Upper lobe of left lung (tissue), 6 donors: ENCODE measurements around the gene CMPK2. TPM values are rescaled to one million over a fixed set of nuclear protein-coding genes. Genes with fewer than 3 reads are reported as not detected.

Experiments used
- ATAC-seq, 2 donors: fragments of 200-7000 bp; cut with Tn5 transposase; one replicate each; pipeline ENCODE4 v1.9.1; 2022; ENCODE audit warnings: mild to moderate bottlenecking in 2 of 2, moderate library complexity in 2 of 2; ENCODE audit not compliant: low FRiP score in 2 of 2
- DNase-seq, 2 donors: peaks; one replicate each; pipeline ENCODE4 v3.0.0-alpha.2; 2019 to 2020
- H3K27ac ChIP-seq, 4 donors: fragments of 200-600 bp; sonication (generic); one replicate each; pipeline ENCODE4 v1.5.1; 2016 to 2019
- H3K27me3 ChIP-seq, 4 donors: fragments of 200-600 bp; sonication (generic); one replicate each; pipeline ENCODE4 v1.5.1; 2017 to 2019
- H3K36me3 ChIP-seq, 4 donors: fragments of 200-600 bp; sonication (generic); one replicate each; pipeline ENCODE4 v1.5.1; 2016 to 2019
- H3K4me1 ChIP-seq, 4 donors: fragments of 200-600 bp; sonication (generic); one replicate each; pipeline ENCODE4 v1.5.1; 2018 to 2019
- H3K4me3 ChIP-seq, 4 donors: fragments of 200-600 bp; sonication (generic); one replicate each; pipeline ENCODE4 v1.5.1; 2017 to 2019; ENCODE audit warnings: mild to moderate bottlenecking in 2 of 4, moderate library complexity in 1 of 4
- H3K9me3 ChIP-seq, 4 donors: fragments of 200-600 bp; sonication (generic); one replicate each; pipeline ENCODE4 v1.5.1; 2018 to 2019
- EP300 ChIP-seq, 4 donors: sonication (generic); formaldehyde crosslinking; IDR thresholded peaks; one replicate each; pipeline ENCODE4 v1.5.1; 2017; ENCODE audit warnings: antibody characterized with exemption in 4 of 4, control low read depth in 2 of 4
- POLR2A ChIP-seq, 4 donors: fragments of 450-650 bp; IDR thresholded peaks; one replicate each; pipeline ENCODE4 v1.5.1; 2016 to 2017; ENCODE audit warnings: antibody characterized with exemption in 4 of 4, mild to moderate bottlenecking in 2 of 4
- POLR2AphosphoS5 ChIP-seq, 2 donors: sonication (generic); formaldehyde crosslinking; IDR thresholded peaks; one replicate each; pipeline ENCODE4 v1.5.1; 2017; ENCODE audit warnings: antibody characterized with exemption in 2 of 2
- WGBS, 2 donors: methylation state at CpG; one replicate each; pipeline ENCODE4 v1.1.5; 2017 to 2018; 5-methylcytosine and 5-hydroxymethylcytosine counted together
- total RNA-seq, 6 donors: library from RNA; depleted of rRNA in 4 of 6; stranded (reverse); fragments of >200 nt in 4 of 6; gene quantifications; one replicate each; pipeline versions ENCODE4 v1.1.0 to v1.2.1, GENCODE V29; 2016 to 2021
- TF ChIP-seq, protein P1 (sequence below), 6 experiments: fragments of 450-650 bp in 4 of 6; fragments of 200-600 bp in 2 of 6; sonication (generic) in 2 of 6; IDR thresholded peaks; one replicate each; pipeline ENCODE4 v1.5.1; 2016 to 2019; ENCODE audit warnings: antibody characterized with exemption in 6 of 6
- donor health status: DM: no; HTN: no; CAD: no; lungs with moderate emphysema.
- donor health status: DM: no; HTN: yes; CAD: no; lungs with severe emphysema.

Gene CMPK2
- total RNA-seq, 6 donors from 2014 or later: 18.0 to 37.2 (median 20.7) TPM

DNA sequence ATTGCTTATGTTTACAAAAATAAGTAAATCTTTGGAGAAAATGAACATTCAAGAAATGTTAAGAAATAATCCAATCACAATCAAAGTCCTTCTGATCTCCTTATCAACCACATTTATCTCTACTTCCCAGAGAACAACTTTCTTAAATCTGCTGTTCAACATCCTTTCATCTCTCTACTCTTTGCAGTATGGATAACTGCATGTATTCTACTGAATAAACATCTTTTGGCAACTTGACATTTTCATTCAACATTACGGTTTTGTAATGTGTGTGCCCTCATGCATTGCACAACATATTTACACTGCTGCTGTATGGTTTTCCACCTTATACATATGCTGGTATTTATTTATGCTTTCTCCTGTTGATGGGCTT, 9.2 kb downstream of the CMPK2 start:
- no peak for DNase-seq
- Histone ChIP-seq H3K27ac (peak overlapping the region in 2 of 4 donors; percentile 12 to 65), H3K4me3 (no peak overlapping the region), H3K9me3 (peaks cover 0 to 12% (median 6%) of the 10 kb centered on the region in 4 donors), H3K36me3 (peaks cover 10 to 42% (median 28%) of the 10 kb centered on the region in 4 donors), H3K4me1 (peaks cover 0 to 5% (median 5%) of the 10 kb centered on the region in 4 donors), H3K27me3 (no peaks in the 10 kb centered on the region)
- 46 to 61% methylated on average over 1 of the region's 1 CpG for WGBS, 2 donors
- ATAC-seq: no peak
- TF ChIP-seq EP300 (IDR thresholded peaks at IDR 0.05) (no peak), POLR2AphosphoS5 (IDR thresholded peaks at IDR 0.05) (no peak), POLR2A (IDR thresholded peaks at IDR 0.05) (no peak)
- TF ChIP-seq, protein P1, sequence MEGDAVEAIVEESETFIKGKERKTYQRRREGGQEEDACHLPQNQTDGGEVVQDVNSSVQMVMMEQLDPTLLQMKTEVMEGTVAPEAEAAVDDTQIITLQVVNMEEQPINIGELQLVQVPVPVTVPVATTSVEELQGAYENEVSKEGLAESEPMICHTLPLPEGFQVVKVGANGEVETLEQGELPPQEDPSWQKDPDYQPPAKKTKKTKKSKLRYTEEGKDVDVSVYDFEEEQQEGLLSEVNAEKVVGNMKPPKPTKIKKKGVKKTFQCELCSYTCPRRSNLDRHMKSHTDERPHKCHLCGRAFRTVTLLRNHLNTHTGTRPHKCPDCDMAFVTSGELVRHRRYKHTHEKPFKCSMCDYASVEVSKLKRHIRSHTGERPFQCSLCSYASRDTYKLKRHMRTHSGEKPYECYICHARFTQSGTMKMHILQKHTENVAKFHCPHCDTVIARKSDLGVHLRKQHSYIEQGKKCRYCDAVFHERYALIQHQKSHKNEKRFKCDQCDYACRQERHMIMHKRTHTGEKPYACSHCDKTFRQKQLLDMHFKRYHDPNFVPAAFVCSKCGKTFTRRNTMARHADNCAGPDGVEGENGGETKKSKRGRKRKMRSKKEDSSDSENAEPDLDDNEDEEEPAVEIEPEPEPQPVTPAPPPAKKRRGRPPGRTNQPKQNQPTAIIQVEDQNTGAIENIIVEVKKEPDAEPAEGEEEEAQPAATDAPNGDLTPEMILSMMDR (IDR thresholded peaks at IDR 0.05): no peak

DNA sequence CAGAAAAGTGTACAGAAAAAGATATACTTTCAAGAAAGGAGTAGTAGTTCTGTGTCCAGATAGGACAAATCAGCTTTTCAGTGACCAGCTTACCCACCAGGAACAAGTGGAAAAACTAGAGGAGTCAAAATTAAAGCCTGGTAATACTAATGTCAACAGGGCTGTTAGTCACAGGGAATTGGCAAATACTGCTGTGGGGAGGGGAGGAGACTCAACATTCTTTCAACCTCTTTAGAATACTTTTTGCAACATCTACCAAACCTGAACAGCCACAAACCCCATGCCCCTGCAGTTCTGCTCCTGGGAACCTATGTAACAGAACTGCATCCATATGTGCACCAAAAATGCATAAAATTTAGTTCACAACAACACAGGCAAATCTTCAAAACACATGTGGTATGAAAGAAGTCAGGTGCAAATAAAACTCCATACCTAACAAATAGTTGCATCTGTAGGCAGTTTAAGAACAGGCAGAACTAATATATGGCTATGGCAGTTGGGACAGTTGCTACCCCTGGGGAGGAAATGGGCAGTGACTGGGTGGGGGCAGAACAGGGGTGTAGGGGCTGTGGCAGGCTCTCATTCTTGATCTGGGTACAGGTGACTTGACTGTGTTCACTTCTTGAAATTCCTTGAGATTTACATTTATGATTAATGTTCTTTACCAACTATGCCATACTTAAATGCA, 9.7 kb downstream of the CMPK2 start:
- H3K36me3 ChIP-seq: peaks cover 10 to 47% (median 32%) of the 10 kb centered on the region in 4 donors
- H3K4me3 ChIP-seq: no peak overlapping the region
- peak in 1 of 2 donors; percentile 79 for ATAC-seq

DNA sequence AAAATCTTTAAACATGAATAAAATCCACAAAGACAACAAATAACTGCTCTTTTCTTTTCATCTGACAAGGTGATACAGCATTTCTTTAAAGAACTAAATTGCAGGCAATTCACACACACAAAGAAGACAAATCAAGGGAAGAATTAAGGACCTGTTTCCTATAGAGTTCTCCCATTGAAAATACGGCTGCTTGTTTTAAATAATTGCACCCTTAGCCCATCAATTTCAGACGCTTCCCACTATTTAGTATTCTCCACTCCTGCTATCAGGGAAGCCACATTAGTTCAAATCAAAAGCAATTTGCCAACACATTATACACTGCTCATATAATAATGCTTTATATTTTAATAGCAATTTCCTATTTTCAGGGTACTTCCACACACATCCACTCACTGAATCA, 11.3 kb downstream of the CMPK2 start:
- Histone ChIP-seq H3K9me3 (peaks cover 0 to 12% (median 8%) of the 10 kb centered on the region in 4 donors), H3K36me3 (peaks cover 4 to 47% (median 32%) of the 10 kb centered on the region in 4 donors), H3K4me1 (peaks cover 0 to 5% (median 5%) of the 10 kb centered on the region in 4 donors), H3K4me3 (no peak overlapping the region), H3K27me3 (no peaks in the 10 kb centered on the region), H3K27ac (no peak overlapping the region)
- ATAC-seq (no peak), DNase-seq (no peak)
- WGBS, 2 donors: 71 to 93% methylated on average over 2 of the region's 2 CpGs
- no peak for TF ChIP-seq POLR2AphosphoS5 (IDR thresholded peaks at IDR 0.05)
- TF ChIP-seq, protein P1 (IDR thresholded peaks at IDR 0.05): no peak
- no peak for TF ChIP-seq POLR2A (IDR thresholded peaks at IDR 0.05)
- TF ChIP-seq EP300 (IDR thresholded peaks at IDR 0.05): no peak

More for the DNA sequence above, 9.7 kb downstream of the CMPK2 start:
- DNase-seq: peak in 1 of 2 donors; percentile 46
- peaks cover 0 to 5% (median 5%) of the 10 kb centered on the region in 4 donors for H3K4me1 ChIP-seq
- H3K27me3 ChIP-seq: no peaks in the 10 kb centered on the region
- TF ChIP-seq EP300 (IDR thresholded peaks at IDR 0.05): no peak
- no peak for TF ChIP-seq POLR2A (IDR thresholded peaks at IDR 0.05)
- no peak for TF ChIP-seq POLR2AphosphoS5 (IDR thresholded peaks at IDR 0.05)
- TF ChIP-seq, protein P1 (IDR thresholded peaks at IDR 0.05): no peak
- H3K9me3 ChIP-seq: peaks cover 0 to 12% (median 6%) of the 10 kb centered on the region in 4 donors
- peak overlapping the region in 2 of 4 donors; percentile 53 to 65 for H3K27ac ChIP-seq

DNA sequence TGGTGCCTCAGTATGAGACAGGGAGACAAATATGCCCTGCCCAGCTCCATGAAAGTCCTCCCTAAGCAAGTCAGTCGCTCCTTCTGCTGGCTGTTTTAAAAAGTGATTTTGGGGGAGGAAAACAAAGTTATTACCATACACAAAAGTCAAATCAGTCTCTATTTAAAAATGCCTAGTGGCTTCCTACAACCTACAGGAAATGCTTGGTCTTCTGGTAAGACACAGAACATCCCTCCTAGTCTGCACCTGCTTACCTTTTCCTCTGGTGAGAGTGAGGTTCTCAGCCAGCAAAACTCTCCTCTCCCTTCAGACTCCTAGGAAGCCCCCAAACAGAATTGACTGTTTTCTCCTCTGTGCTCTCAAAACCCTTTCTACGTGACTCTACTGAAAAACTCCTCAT, 13.5 kb downstream of the CMPK2 start:
- H3K36me3 ChIP-seq: peaks cover 6 to 49% (median 31%) of the 10 kb centered on the region in 4 donors
- TF ChIP-seq, protein P1 (IDR thresholded peaks at IDR 0.05): no peak
- TF ChIP-seq POLR2AphosphoS5 (IDR thresholded peaks at IDR 0.05) (no peak), EP300 (IDR thresholded peaks at IDR 0.05) (no peak), POLR2A (IDR thresholded peaks at IDR 0.05) (no peak)
- WGBS, 2 donors: 95 to 96% methylated on average over 2 of the region's 2 CpGs
- no peak for ATAC-seq
- H3K4me3 ChIP-seq: no peak overlapping the region
- no peak overlapping the region for H3K27ac ChIP-seq
- no peak for DNase-seq
- H3K4me1 ChIP-seq: peaks cover 0 to 5% (median 5%) of the 10 kb centered on the region in 4 donors
- peaks cover 1 to 24% (median 19%) of the 10 kb centered on the region in 4 donors for H3K9me3 ChIP-seq
- H3K27me3 ChIP-seq: no peaks in the 10 kb centered on the region
